ENCODE data around the gene CNTNAP5.
"Not testable (repeated sequence)": the region's sequence is repeated elsewhere in the genome, so short reads cannot be mapped to it uniquely, and the experiment has no call there.

The CNTNAP5 gene

DNA sequence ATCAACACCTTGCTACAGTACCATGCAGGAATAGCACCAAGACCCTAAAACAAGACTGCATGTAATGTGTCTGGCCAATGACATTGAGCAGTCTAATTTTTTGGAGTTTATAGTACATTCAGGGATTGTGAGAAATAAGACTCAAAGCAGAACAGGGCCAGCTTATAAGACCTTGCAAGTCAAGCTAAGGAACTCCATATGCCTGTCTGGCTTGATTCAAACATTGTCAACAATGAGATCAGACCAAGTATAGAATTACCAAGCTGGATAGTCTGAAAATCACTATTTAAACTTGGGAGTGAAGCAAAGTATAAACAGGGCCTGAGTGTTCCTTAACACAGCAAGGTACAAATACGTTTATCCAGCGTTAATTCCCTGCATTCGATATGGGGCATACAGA is 370.9 kb downstream of the CNTNAP5 start:
- DNase-seq (ENCODE audit: extremely low spot score), result no peak
- ChIA-PET CTCF (interaction anchor here (1.1 kb wide), 1 partner anchor 18 kb away, joined by 3 read pairs; no protein-coding TSS in a partner anchor), POLR2A (no interaction called here)
- TF ChIP-seq, protein P1, sequence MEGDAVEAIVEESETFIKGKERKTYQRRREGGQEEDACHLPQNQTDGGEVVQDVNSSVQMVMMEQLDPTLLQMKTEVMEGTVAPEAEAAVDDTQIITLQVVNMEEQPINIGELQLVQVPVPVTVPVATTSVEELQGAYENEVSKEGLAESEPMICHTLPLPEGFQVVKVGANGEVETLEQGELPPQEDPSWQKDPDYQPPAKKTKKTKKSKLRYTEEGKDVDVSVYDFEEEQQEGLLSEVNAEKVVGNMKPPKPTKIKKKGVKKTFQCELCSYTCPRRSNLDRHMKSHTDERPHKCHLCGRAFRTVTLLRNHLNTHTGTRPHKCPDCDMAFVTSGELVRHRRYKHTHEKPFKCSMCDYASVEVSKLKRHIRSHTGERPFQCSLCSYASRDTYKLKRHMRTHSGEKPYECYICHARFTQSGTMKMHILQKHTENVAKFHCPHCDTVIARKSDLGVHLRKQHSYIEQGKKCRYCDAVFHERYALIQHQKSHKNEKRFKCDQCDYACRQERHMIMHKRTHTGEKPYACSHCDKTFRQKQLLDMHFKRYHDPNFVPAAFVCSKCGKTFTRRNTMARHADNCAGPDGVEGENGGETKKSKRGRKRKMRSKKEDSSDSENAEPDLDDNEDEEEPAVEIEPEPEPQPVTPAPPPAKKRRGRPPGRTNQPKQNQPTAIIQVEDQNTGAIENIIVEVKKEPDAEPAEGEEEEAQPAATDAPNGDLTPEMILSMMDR (IDR thresholded peaks at IDR 0.05; ENCODE audit: control extremely low read depth, extremely low read depth, low read depth, missing control alignments), result no peak

DNA sequence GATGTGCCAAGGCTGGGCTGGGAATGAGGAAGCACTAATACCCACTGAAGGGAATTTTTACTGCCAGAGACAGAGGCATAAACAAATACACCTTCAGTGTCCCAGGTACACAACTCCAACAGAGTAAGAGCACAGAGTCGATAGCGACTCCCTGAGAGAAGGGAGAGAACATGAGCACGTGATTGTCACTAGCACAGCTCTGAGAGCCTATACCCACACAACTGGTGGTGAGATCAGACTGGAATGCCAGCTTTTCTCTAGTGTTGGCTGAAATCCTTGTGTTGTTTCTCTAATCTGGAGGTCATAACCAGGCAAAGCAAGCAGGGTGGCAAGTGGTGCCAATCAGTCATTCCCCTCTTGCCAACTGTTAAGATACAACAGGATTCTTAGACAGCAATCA is 377.2 kb downstream of the CNTNAP5 start:
- TF ChIP-seq, protein P1 (IDR thresholded peaks at IDR 0.05; ENCODE audit: control extremely low read depth, extremely low read depth, low read depth, missing control alignments), result no peak
- ChIA-PET POLR2A (no interaction called here), CTCF (no interaction called here)
- DNase-seq (ENCODE audit: extremely low spot score), result no peak

DNA sequence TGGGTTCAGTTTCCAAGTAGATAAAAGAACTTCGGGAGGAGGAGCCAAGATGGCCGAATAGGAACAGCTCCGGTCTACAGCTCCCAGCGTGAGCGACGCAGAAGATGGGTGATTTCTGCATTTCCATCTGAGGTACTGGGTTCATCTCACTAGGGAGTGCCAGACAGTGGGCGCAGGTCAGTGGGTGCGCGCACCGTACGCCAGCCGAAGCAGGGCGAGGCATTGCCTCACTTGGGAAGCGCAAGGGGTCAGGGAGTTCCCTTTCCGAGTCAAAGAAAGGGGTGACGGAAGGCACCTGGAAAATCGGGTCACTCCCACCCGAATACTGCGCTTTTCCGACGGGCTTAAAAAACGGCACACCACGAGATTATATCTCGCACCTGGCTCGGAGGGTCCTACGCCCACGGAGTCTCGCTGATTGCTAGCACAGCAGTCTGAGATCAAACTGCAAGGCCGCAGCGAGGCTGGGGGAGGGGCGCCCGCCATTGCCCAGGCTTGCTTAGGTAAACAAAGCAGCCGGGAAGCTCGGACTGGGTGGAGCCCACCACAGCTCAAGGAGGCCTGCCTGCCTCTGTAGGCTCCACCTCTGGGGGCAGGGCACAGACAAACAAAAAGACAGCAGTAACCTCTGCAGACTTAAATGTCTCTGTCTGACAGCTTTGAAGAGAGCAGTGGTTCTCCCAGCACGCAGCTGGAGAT is 382.9 kb downstream of the CNTNAP5 start:
- POLR2A ChIA-PET, CTCF ChIA-PET: not testable (repeated sequence)

DNA sequence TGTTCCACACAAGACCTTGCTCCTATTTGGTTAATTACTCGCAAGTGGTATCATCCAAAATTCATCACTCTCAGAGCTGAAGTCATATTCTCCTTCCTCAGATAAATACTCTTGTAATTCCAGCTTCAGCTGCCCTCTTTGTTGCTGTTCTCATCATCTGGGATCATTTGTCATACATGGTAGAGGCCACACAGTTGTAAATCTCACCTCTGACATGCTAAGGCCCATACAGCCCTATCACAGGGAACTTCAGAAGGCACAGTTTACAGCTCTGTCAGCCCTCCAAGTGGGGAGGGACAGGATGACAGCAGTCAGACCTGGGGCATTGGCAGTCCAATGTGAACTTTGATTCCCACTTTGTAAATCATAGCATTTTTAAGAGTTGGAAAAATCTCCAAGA is 399.0 kb downstream of the CNTNAP5 start:
- ChIA-PET POLR2A (no interaction called here), CTCF (no interaction called here)
- TF ChIP-seq, protein P1 (IDR thresholded peaks at IDR 0.05; ENCODE audit: control extremely low read depth, extremely low read depth, low read depth, missing control alignments), result no peak
- no peak for DNase-seq (ENCODE audit: extremely low spot score)

More for the DNA sequence above, 382.9 kb downstream of the CNTNAP5 start:
- DNase-seq (ENCODE audit: extremely low spot score), result not testable (repeated sequence)

DNA sequence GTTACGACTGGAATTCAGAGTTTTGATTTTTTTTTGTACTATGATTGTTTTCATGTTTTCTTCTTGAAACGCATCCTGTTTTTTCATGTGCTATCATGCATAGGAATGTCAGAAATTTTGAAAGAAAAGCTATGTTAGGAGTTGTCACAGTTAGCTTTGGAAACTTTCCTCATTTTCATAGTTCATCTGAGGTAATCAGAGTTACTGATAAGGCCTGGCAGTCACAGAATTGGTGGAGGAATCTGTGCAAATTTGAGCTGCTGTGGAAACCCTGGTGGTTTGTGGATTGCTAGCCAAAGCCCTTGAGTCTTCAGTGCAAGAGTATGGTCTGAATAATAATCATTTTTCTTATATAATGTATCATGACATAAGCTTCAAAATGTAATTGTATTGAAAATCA is 401.0 kb downstream of the CNTNAP5 start:
- DNase-seq (ENCODE audit: extremely low spot score), result no peak
- TF ChIP-seq, protein P1 (IDR thresholded peaks at IDR 0.05; ENCODE audit: control extremely low read depth, extremely low read depth, low read depth, missing control alignments), result no peak
- ChIA-PET POLR2A (no interaction called here), CTCF (interaction anchor here (1.2 kb wide), 1 partner anchor 20 kb away, joined by 4 read pairs; no protein-coding TSS in a partner anchor)

DNA sequence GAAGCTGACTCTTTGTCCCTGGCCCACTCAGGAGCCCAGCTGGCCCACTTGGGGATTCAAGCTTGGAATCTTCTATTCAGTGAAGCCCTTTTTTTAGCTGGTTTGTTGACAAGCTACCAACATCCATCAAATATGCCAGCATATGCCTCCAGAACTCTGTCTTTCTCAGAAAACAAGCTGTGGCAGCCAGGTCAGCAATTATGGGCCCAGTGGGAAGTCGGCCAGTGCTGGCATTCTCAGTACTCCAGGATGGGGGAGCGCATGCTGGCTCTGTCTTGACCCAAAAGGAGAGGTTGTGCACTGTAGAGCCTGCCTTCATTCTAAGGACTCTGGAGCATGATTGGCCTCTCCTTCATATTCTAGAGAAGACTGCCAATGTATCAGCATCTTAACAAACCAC is 401.5 kb downstream of the CNTNAP5 start:
- TF ChIP-seq, protein P1 (IDR thresholded peaks at IDR 0.05; ENCODE audit: control extremely low read depth, extremely low read depth, low read depth, missing control alignments), result no peak
- CTCF ChIA-PET, result interaction anchor here (1.2 to 1.5 kb wide), 2 partner anchors 13 to 20 kb away, joined by 4 read pairs; no protein-coding TSS in a partner anchor
- POLR2A ChIA-PET, result no interaction called here
- no peak for DNase-seq (ENCODE audit: extremely low spot score)

DNA sequence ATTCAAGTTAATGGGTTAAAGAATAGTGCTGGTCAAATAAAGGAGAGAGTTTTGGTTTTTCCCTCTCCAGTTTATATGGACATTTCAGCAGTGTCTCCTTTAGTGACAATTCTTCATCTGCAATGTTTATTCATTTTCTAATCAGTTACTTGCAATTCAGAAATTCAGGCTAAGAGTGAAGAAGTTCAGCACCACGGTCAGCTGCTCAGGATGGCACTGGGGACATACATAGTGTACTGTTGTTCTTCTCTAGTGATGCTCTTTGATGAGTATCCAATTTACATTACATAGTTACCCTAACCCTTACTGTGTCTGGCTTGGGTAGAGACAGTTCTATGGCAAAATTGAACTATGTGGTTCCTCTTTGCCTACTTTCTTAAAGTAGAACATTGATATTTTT is 412.7 kb downstream of the CNTNAP5 start:
- POLR2A ChIA-PET, result no interaction called here
- TF ChIP-seq, protein P1 (IDR thresholded peaks at IDR 0.05; ENCODE audit: control extremely low read depth, extremely low read depth, low read depth, missing control alignments), result no peak
- no peak for DNase-seq (ENCODE audit: extremely low spot score)
- CTCF ChIA-PET, result interaction anchor here (2.5 kb wide), 1 partner anchor 9 kb away, joined by 7 read pairs; no protein-coding TSS in a partner anchor

Measured in GM10248 (cell line).